HepG2 (cell line): ENCODE results near the gene FKBP5. TPM values are rescaled to one million over a fixed set of nuclear protein-coding genes. Genes with fewer than 3 reads are reported as not detected.

ENCODE experiments used
- ARNT2 ChIP-seq: sonication (generic); formaldehyde crosslinking; IDR thresholded peaks from 2 replicates; pipeline ENCODE4 v1.8.0; 2022; ENCODE audit warnings: mild to moderate bottlenecking, low read depth, missing genetic modification reagents, moderate library complexity
- FOXC1 ChIP-seq: sonication (generic); formaldehyde crosslinking; IDR thresholded peaks from 2 replicates; pipeline ENCODE4 v1.8.0; 2022; ENCODE audit warnings: mild to moderate bottlenecking, missing genetic modification reagents, borderline replicate concordance
- FOXK2 ChIP-seq: fragments of 450-650 bp; IDR thresholded peaks from 2 replicates; pipeline ENCODE4 v1.6.1; 2016
- HNRNPUL1 ChIP-seq: fragments of 200-400 bp; formaldehyde crosslinking; IDR thresholded peaks from 2 replicates; pipeline ENCODE4 v1.6.1; 2017; ENCODE audit warnings: low read depth, mild to moderate bottlenecking, low read length, moderate library complexity
- MBNL3 ChIP-seq: fragments of 250-450 bp; sonication (Bioruptor Pico); conservative IDR thresholded peaks from 2 replicates; pipeline ENCODE4 v1.8.0; 2022; ENCODE audit warnings: mild to moderate bottlenecking, inconsistent platforms
- MIER3 ChIP-seq: IDR thresholded peaks from 2 replicates; pipeline ENCODE4 v1.6.1; 2016; ENCODE audit warnings: missing compliant biosample characterization, borderline replicate concordance
- MLLT10 ChIP-seq: sonication (generic); formaldehyde crosslinking; IDR thresholded peaks from 2 replicates; pipeline ENCODE4 v1.4.0; 2020; ENCODE audit warnings: missing genetic modification reagents
- MTA3 ChIP-seq: sonication (generic); formaldehyde crosslinking; IDR thresholded peaks from 2 replicates; pipeline ENCODE4 v1.4.0; 2020; ENCODE audit warnings: missing genetic modification reagents
- MYC ChIP-seq: sonication (generic); formaldehyde crosslinking; IDR thresholded peaks from 2 replicates; pipeline ENCODE4 v1.9.0; 2021; ENCODE audit warnings: missing genetic modification reagents, borderline replicate concordance
- NAIF1 ChIP-seq: sonication (generic); formaldehyde crosslinking; IDR thresholded peaks from 2 replicates; pipeline ENCODE4 v1.5.0; 2020; ENCODE audit warnings: mild to moderate bottlenecking, missing genetic modification reagents, borderline replicate concordance
- NCOA2 ChIP-seq: sonication (generic); formaldehyde crosslinking; IDR thresholded peaks from 2 replicates; pipeline ENCODE4 v1.8.0; 2022; ENCODE audit warnings: inconsistent platforms
- NFAT5 ChIP-seq: sonication (generic); formaldehyde crosslinking; IDR thresholded peaks from 2 replicates; pipeline ENCODE4 v1.4.0; 2020; ENCODE audit warnings: missing genetic modification reagents
- NFYC ChIP-seq: IDR thresholded peaks from 2 replicates; pipeline ENCODE4 v1.6.1; 2016; ENCODE audit warnings: missing genetic modification reagents, missing compliant biosample characterization
- NRL ChIP-seq: sonication (generic); formaldehyde crosslinking; IDR thresholded peaks from 2 replicates; pipeline ENCODE4 v1.5.0; 2020; ENCODE audit warnings: missing genetic modification reagents, mild to moderate bottlenecking, moderate library complexity, borderline replicate concordance
- POGZ ChIP-seq: sonication (generic); formaldehyde crosslinking; IDR thresholded peaks from 2 replicates; pipeline ENCODE4 v1.4.0; 2020; ENCODE audit warnings: mild to moderate bottlenecking, missing genetic modification reagents
- POLR2A ChIP-seq, 2 experiments: IDR thresholded peaks; 2 replicates each; pipeline ENCODE4 v1.6.1; 2011; ENCODE audit warnings: low read depth in 2 of 2, low read length in 2 of 2, mild to moderate bottlenecking in 1 of 2, moderate library complexity in 1 of 2; ENCODE audit not compliant: insufficient read depth in 1 of 2
- TEAD3 ChIP-seq: optimal IDR thresholded peaks from 2 replicates; pipeline ENCODE3; 2016; ENCODE audit warnings: borderline replicate concordance
- ZBTB7B ChIP-seq: sonication (generic); formaldehyde crosslinking; IDR thresholded peaks from 2 replicates; pipeline ENCODE4 v1.4.0; 2020; ENCODE audit warnings: missing genetic modification reagents
- ZC3H13 ChIP-seq: sonication (generic); formaldehyde crosslinking; IDR thresholded peaks from 2 replicates; pipeline ENCODE4 v1.8.1; 2023; ENCODE audit warnings: mild to moderate bottlenecking, missing genetic modification reagents, moderate library complexity
- ZNF143 ChIP-seq: sonication (generic); formaldehyde crosslinking; IDR thresholded peaks from 2 replicates; pipeline ENCODE4 v1.4.0; 2020; ENCODE audit warnings: missing genetic modification reagents
- ZNF230 ChIP-seq: sonication (generic); formaldehyde crosslinking; IDR thresholded peaks from 2 replicates; pipeline ENCODE4 v1.4.0; 2020; ENCODE audit warnings: mild to moderate bottlenecking, missing genetic modification reagents
- ZNF367 ChIP-seq: sonication (generic); formaldehyde crosslinking; IDR thresholded peaks from 2 replicates; pipeline ENCODE4 v1.4.0; 2020; ENCODE audit warnings: missing genetic modification reagents, borderline replicate concordance
- ZNF660 ChIP-seq: sonication (generic); formaldehyde crosslinking; IDR thresholded peaks from 2 replicates; pipeline ENCODE4 v1.5.1; 2020; ENCODE audit warnings: mild to moderate bottlenecking, low read depth, missing genetic modification reagents, borderline replicate concordance
- ZNF670 ChIP-seq: sonication (generic); formaldehyde crosslinking; IDR thresholded peaks from 2 replicates; pipeline ENCODE4 v1.8.0; 2022; ENCODE audit warnings: mild to moderate bottlenecking, missing genetic modification reagents, borderline replicate concordance
- polyA plus RNA-seq, 8 experiments: library from polyadenylated mRNA; depleted of rRNA in 3 of 8; stranded (reverse) in 7 of 8; unstranded in 1 of 8; fragments of >200 nt; fragmentation: Illumina TruSeq in 4 of 8; extraction: Trizol in 4 of 8; gene quantifications; 2 replicates each; pipeline versions ENCODE4 v1.2.1 to v1.2.3, GENCODE V29; 2011 to 2016; ENCODE audit warnings: low read depth in 4 of 8, missing spikeins in 1 of 8, mixed read lengths in 1 of 8; ENCODE audit not compliant: insufficient read depth in 1 of 8
- total RNA-seq, 5 experiments: library from RNA; depleted of rRNA; stranded (reverse); fragments of >200 nt; fragmentation: Illumina TruSeq; extraction: Trizol; gene quantifications; 2 replicates each; pipeline ENCODE4 v1.2.3, GENCODE V29; 2016; ENCODE audit warnings: low read depth in 1 of 5
- TF ChIP-seq, protein P1 (sequence below): sonication (generic); formaldehyde crosslinking; IDR thresholded peaks from 2 replicates; pipeline ENCODE4 v1.4.0; 2020; ENCODE audit warnings: mild to moderate bottlenecking, missing genetic modification reagents, borderline replicate concordance

Gene FKBP5
- total and polyA plus RNA-seq, 2 of the 13 experiments (the other 11 are each of a cell fraction or from before 2014, with no cell fraction given): 8.0 to 17.4 TPM

- TF ChIP-seq, protein P1, sequence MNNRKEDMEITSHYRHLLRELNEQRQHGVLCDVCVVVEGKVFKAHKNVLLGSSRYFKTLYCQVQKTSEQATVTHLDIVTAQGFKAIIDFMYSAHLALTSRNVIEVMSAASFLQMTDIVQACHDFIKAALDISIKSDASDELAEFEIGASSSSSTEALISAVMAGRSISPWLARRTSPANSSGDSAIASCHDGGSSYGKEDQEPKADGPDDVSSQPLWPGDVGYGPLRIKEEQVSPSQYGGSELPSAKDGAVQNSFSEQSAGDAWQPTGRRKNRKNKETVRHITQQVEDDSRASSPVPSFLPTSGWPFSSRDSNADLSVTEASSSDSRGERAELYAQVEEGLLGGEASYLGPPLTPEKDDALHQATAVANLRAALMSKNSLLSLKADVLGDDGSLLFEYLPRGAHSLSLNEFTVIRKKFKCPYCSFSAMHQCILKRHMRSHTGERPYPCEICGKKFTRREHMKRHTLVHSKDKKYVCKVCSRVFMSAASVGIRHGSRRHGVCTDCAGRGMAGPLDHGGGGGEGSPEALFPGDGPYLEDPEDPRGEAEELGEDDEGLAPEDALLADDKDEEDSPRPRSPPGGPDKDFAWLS: 0 out of 2 replicates have a peak, but pooled peaks have one; percentile 20
- no peak for TF ChIP-seq NCOA2 (CRISPR knock-in tag)
- no peak for TF ChIP-seq MLLT10
- no peak for TF ChIP-seq NFAT5 (CRISPR knock-in tag)
- TF ChIP-seq FOXC1 (CRISPR knock-in tag): peak; percentile 84
- peak; percentile 51; the same call in 1 of the 2 replicates for TF ChIP-seq NRL (CRISPR knock-in tag)
- TF ChIP-seq ZC3H13: no peak
- no peak for TF ChIP-seq MTA3
- no peak for TF ChIP-seq HNRNPUL1
- TF ChIP-seq POLR2A (IDR thresholded peaks at IDR 0.05; ENCODE audit: insufficient read depth in 1 of 2, low read depth in 2 of 2, low read length in 2 of 2): no peak
- peak; percentile 23; the same call in 1 of the 2 replicates for TF ChIP-seq ZNF143 (CRISPR knock-in tag)
- no peak for TF ChIP-seq ZNF660 (CRISPR knock-in tag)
- no peak for TF ChIP-seq NFYC
- TF ChIP-seq ZNF670 (CRISPR knock-in tag): no peak; the same call in 1 of the 2 replicates
- no peak; the same call in 1 of the 2 replicates for TF ChIP-seq MYC (CRISPR knock-in tag)
- no peak for TF ChIP-seq FOXK2
- TF ChIP-seq ARNT2 (CRISPR knock-in tag): 0 out of 2 replicates have a peak, but pooled peaks have one; percentile 5
- TF ChIP-seq MBNL3 (CRISPR knock-in tag): no peak
- peak; percentile 79; the same call in 1 of the 2 replicates for TF ChIP-seq ZNF230 (CRISPR knock-in tag)
- peak; percentile 36 for TF ChIP-seq TEAD3
- peak; percentile 64; the same call in 1 of the 2 replicates for TF ChIP-seq POGZ
- TF ChIP-seq NAIF1 (CRISPR knock-in tag): no peak
- TF ChIP-seq MIER3 (CRISPR knock-in tag): no peak
- no peak for TF ChIP-seq ZNF367
- no peak for TF ChIP-seq ZBTB7B
Measured at GRCh38 chr6:35687658-35688604, 784 bp downstream of the FKBP5 start (continued).
